HCEC 1CT (cell line): ENCODE measurements around the gene EXOC2.
"Not testable (repeated sequence)": the region's sequence is repeated elsewhere in the genome, so short reads cannot be mapped to it uniquely, and the experiment has no call there.

ENCODE experiments used
- DNase-seq: peaks from one replicate; pipeline ENCODE4 v3.0.0-alpha.2; 2017

The EXOC2 gene

GRCh38 chr6:633611-634010, 59.3 kb downstream of the EXOC2 start:
- DNase-seq, result no peak

DNA sequence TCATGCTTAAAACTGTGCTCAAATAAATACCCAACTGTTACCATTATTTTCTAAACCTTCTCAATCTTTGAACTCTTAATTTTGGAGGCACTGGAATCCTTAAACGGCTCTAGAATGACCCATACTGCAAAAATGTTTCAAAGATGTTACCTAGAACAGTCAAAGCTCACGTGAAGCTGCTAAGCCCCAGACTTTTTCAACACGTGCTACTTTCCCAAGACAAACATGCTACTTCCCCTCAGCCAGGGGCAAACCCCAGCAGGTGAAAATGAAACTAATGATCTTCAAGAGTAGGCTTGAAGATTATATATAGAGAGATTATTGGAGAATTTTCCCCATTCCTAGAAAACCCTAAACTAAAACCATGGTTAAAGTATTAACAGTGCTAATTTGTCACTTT, 64.2 kb downstream of the EXOC2 start:
- DNase-seq, result no peak

GRCh38 chr6:626236-626635, 66.7 kb downstream of the EXOC2 start:
- DNase-seq, result no peak

GRCh38 chr6:624979-625378, 68.0 kb downstream of the EXOC2 start:
- DNase-seq, result no peak

GRCh38 chr6:622462-622861, 70.5 kb downstream of the EXOC2 start:
- no peak for DNase-seq

GRCh38 chr6:621931-622330, 71.0 kb downstream of the EXOC2 start:
- no peak for DNase-seq

DNA sequence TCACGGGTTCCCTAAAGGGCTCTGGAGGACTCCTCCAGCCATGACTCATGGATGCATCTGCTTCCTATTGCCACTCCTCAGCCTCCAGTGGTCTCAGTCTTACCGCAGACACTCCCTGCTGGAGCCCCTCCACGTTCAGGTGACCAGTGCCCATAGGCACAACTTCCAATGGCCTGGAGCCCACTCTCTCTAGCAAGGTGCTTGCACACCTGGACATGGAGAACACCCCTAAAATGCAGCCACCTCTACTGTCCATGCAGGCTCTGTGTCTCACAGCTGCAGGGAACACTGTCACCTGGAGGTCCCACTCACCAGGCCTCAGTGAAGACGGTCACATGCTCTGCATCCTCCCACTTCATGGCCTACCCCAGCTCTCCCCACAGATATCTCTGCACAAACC, 72.0 kb downstream of the EXOC2 start:
- no peak for DNase-seq

GRCh38 chr6:620166-620565, 72.8 kb downstream of the EXOC2 start:
- DNase-seq, result no peak

- DNase-seq, result no peak
Observed at GRCh38 chr6:617456-618100, 75.4 kb downstream of the EXOC2 start.

DNA sequence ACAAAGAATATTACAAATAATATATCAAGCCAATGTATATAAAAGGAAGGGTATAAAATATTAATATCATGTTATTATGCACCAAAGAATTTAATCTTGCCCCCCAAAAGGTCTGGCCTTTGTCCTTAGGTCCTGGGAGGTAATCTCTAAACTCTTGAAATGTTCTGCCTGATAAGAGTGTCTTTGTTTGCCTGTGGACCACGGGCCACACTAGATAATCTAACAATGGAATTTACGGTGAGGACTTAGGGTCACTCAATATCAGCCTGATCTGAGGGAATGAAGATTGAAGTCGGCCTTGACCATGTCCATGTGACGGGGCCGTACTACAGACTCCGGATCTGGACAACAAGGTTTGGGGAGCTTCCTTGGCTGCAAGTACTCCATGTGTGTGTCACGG, 79.0 kb downstream of the EXOC2 start:
- no peak for DNase-seq

GRCh38 chr6:611928-612327, 81.0 kb downstream of the EXOC2 start:
- DNase-seq, result no peak

DNA sequence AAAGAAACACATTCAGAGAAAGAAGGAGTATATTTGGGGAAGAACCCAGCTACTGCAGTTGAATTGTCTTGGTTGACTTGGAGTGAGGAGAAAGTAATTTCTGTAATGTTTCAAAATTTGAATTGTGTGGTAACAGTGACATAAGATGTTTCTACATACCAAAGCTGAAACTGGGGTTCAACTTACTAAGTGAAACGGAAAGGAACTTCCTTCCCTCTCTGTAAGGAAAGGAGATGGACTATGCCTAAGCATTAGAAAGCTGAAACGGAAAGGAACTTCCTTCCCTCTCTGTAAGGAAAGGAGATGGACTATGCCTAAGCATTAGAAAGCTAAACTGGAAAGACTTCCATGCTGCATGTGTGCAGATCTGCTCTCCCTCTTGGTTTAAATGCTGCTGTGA, 82.1 kb downstream of the EXOC2 start:
- no peak for DNase-seq

DNA sequence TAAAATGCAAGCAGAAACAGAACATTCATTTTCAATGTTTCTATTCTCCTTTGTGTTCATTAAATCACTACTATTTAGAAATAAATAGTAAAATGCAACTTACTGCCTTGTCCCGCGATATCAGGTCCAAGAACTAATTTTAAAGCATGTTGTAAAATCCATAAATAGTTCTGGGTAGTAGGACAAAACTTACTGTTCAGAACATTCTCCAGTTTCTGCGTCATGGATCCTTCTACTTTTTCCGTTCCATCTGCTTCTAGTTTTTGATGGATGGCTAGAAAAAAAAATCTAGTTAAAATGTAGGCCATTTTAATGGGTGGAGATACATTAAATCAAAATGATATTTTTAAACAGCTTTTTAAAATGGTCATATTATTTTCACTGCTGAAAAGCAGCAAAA, 83.0 kb downstream of the EXOC2 start:
- DNase-seq, result no peak

- no peak for DNase-seq
Observed at GRCh38 chr6:606829-607379, 86.0 kb downstream of the EXOC2 start.

- DNase-seq, result not testable (repeated sequence)
Observed at GRCh38 chr6:605895-606294, 87.0 kb downstream of the EXOC2 start.

DNA sequence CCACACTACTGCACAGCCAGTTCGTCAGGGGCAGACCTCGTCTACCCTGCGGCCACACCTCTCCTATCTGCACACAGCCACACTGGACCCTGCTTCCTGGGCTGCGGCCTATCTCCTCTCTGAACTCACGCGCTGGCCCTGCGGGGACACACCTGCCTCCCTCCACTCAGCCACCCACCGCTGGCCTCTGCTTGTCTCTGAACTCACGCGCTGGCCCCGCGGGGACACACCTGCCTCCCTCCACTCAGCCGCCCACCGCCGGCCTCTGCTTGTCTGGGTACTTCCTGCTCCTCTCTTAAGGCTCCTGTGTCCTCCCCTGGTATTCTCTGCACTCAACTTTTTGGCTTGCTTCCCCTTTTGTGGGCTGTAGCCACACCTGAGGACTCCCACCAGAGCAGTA, 88.4 kb downstream of the EXOC2 start:
- no peak for DNase-seq

- DNase-seq, result no peak
Observed at GRCh38 chr6:603265-603664, 89.7 kb downstream of the EXOC2 start.

DNA sequence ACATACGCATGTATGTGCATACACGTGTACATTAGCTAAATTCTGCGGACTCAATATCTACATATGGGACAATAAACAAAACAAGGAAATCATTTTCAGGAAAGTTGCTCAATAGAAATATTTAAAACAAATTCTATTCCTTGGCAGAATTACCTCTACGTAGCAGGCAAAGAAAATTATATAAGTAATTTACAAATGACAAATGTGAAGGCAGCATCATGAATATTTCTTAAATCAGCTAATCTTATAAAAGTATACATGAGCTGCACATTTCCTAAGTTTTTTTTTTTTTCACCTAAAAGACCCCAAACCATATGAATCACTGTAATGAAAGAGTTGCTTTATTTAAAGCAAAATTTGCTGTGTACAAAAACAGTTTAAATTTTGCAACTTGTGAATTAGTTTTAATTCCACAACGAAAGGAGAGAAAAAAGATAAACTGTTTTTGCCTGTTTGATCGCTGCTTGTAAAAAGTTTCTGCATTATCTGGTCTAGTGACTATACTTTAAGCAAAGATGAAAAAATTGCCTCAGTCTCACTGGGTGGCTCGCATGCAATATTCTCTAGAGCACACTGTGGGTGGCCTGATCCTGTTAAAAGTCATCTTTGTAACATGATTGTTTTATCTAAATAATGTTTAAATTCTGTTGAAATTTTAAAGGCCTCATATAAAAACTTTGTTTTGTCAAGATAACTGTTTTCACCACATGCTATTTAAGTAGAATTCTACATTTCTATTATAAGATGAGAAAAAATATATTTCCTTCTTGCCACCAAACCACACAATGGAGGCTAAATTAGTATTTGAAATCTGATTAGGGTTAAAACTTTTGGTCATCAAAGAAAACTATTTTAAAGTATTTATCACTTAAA, 93.1 kb downstream of the EXOC2 start:
- no peak for DNase-seq

GRCh38 chr6:593907-594212, 99.1 kb downstream of the EXOC2 start:
- DNase-seq, result no peak

- peak; percentile 50 for DNase-seq
Observed at GRCh38 chr6:593139-593906, 99.6 kb downstream of the EXOC2 start.

- no peak for DNase-seq
Observed at GRCh38 chr6:589090-589489, 103.8 kb downstream of the EXOC2 start.

- DNase-seq, result no peak
Observed at GRCh38 chr6:586553-586952, 106.4 kb downstream of the EXOC2 start.

GRCh38 chr6:583635-584034, 109.3 kb downstream of the EXOC2 start:
- no peak for DNase-seq

DNA sequence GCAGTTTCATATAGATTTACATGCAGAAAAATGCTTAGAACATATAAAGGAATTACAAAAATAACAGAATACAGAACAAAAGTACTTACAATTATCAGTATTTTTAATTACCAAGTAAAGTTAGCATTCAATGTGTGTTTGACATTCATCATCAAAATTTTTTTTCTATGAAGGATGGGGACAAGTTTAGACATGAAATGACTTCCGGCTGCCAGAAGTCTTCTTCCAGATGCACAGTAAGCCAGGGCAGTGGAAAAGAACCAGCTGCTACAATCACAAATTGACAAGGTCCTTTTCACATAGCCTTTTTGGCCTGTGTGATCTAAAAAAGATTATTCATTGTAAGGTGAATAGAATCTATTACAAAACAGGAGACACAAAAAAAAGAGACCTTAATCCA, 109.8 kb downstream of the EXOC2 start:
- no peak for DNase-seq
